DMS153 treated with DMSO at 0.1 percent for 48 hours (cell line): ENCODE results near the gene PPP1R17.
A peak's percentile ranks its signal among the peaks of the same experiment; 100 is the strongest.

Source experiments
- DNase-seq: peaks from one replicate; lab custom pipeline; 2025; ENCODE audit not compliant: unreplicated experiment; lab: John Stamatoyannopoulos, UW

Gene PPP1R17

DNA sequence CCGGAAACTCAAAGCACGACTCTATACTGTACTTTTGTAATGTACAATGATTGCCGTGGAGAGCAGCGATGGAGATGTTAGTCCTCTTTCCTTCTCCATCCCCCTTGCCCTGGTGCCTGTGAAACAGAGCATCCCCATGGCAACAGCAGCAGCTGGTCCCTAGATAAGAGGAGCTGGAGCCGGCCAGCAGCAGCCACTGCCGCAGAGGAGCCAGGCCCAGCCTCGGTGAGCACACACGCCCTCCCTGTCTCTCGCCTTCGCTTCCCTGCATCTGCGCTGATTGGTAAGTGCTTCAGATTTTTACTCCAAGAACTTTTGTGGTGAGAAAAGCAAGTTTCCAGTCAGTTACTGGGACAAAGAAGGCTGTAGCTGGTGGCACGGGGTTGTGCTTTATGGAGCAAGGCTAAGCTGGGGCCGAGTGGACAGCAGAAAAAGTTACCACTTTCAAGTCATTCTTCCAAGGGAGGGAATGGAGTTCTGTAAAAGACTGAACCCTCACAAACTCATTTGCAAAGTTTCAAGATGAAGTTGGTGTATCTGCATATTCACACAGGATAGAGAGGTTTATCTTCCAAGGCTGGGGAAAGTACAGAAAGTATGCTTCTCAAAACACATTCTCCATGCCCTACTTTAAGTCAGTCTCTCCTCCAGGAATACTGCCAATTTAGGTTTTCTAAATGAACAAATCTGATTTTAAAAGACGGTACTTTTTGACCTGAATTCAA lies at the start of gene PPP1R17:
Gene PPP1R17, plus strand, starts transcription at position 192 of the 725 bp plus-strand sequence. CDS start 5,227 bp downstream, outside the sequence.
- no peak for DNase-seq

- no peak for DNase-seq
Measured at GRCh38 chr7:31640381-31640780, 46.6 kb upstream of the PPP1R17 start.

- DNase-seq: no peak
Measured at GRCh38 chr7:31642681-31643115, 44.3 kb upstream of the PPP1R17 start.

DNA sequence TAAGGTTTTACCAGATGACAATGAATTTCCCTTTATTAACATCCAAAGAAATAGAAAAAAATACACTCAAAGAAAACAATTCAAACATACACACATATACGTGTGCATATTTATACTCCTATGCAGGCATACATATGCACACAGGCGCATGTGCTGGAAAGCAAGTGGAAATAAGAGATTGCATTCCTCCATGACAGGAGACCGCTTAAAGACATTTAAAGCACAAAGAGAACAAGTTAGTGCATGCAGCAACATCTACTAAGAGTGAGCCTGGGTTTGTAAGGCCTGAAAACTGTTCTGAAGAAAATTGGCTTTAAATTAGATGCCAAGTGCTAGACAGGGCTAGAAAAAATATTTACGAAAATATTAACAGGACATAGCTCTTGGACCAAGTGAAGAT lies 40.1 kb upstream of the PPP1R17 start:
- no peak for DNase-seq

DNA sequence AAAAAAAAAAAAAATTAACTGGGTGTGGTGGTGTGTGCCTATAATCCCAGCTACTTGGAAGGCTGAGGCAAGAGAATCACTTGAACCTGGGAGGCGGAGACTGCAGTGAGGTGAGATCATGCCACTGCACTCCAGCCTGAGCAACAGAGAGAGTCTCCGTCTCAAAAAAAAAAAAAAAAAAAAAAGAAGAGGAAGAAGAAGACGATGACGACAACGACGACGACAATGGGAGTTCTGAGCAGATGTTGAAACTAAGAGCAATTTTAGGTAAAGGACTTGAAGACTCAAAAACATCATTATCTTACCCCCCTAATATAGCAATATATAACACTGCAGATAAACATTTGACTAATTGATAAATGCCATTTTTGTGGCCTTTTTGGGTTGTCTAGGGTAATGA lies 39.5 kb upstream of the PPP1R17 start:
- DNase-seq: no peak

GRCh38 chr7:31648288-31648687 lies 38.7 kb upstream of the PPP1R17 start:
- DNase-seq: peak; percentile 10

DNA sequence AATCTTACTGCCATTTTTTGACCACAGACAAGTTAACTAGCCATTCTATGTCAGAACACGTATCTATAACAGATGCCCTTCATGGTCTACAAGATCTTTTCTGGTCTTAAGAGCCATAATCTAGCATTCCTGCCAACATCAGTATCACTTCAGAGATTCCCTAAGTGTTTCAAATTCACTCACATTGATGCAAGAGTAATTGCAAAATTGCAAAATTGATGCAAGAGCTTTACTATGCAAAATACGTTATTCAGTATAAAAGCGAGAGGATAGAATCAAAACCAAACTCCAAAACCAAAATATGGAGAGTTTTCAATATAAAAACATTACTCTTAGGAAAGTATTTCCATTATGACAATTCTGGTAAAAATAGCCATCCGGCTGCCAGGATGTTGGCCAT lies 38.1 kb upstream of the PPP1R17 start:
- DNase-seq: no peak

DNA sequence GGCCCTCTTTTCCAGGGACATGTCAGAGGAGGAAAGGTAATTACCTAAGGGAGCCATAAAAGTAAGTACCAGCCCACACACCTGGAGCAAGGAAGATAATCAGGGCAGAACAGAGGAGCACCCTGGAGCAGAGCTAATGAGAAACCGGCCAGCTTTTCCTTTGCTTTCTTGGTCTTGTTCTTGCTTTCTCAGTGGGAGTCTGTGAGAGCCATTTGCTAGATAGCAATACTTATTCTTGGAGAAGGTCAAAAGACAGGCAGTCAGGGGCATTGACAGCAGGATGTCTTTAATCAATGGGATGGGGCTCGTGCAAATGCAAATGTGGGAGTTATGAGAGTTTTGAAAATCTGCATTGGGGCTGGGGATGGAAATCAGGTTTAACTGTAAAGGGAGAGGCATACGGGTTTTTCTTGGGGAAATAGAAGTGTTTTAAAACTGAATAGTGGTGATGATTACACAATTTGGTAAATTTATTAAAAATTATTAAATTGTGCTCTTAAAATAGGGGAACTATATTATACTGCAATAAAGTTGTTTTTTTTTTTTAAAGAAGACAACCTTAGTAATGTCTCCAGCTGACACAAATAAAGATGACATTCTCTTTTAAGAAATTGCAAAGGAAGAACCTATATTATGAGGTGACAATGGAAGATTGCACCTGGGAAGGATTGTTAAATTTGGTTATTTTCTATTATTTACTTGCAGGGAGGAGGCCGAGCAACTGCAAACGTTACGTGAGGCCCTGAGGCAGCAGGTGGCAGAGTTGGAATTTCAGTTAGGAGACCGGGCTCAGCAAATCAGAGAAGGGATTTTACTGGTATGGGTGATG lies 35.6 kb upstream of the PPP1R17 start:
- no peak for DNase-seq

- DNase-seq: no peak
Measured at GRCh38 chr7:31652063-31652326, 35.0 kb upstream of the PPP1R17 start.

- no peak for DNase-seq
Measured at GRCh38 chr7:31663072-31663471, 23.9 kb upstream of the PPP1R17 start.

DNA sequence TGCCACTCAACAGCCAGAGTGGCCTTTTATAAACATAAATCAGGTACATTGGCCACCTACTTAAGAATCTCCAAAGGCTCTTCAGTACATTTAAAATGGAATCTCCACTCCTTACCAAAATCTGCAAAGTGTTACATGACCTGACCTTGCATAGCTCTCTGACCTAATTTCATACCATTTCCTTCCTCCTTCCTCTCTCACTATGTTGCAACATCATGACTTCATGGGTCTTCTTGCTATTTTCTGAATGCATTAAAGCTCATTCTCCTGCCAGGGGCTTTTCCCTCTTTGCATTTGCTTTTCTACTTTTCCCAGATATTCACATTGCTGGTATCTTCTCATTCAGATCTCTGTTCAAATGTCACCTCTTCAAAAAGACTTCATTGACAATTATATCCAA lies 22.1 kb upstream of the PPP1R17 start:
- DNase-seq: no peak

- no peak for DNase-seq
Measured at GRCh38 chr7:31665546-31665945, 21.5 kb upstream of the PPP1R17 start.

DNA sequence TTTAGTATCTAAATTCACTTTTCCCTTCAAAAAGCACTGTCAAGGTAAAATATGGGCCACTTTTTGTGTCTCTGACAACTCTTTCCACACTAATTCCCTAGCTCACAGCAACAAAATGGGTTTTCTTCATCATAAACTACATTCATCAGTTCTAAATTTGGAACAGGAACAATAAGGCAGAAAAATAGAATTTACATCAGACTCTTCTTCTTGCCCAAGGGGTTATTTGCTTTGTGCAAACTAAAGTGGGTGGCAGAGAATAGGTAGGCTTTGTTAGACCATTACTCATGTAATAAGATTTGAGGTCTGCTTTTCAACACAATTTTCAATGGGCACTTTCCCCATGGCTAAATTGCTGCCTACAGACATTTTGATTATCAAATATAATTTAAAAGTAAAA lies 17.6 kb upstream of the PPP1R17 start:
- DNase-seq: no peak

DNA sequence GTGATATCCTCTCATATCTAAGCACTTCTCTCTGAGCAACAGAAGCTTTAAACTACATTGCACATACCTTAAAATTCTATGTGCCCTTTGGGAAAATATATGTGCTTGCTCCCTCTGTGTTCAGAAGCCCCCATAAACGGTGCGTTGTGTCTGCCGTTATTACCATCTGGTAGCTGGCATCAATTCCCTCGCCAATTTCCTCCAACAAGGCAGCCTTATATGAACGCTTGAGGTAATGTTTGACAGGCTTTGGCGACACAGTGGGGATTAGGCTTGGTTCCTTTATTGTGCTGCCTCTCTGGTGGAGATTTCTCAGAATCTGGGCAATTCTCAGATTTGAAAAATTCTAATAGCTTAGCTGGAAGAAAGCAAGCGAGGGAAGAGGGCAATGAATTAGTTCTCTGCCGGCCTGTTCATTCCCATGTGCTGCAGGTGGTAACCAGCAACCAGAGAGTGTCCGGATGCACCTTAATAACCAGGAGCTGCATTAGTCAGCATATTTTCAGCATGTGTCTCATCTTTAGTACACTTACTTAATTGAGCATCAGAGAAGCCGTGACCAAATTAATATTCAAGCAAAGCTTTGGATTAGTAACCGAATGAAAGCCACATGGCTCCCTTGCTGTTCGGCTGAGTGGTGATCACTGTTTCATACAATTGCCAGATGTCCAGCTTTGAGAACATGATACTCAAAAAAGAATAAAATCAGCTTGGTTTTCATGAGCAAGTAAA lies 7.3 kb upstream of the PPP1R17 start:
- DNase-seq: no peak

- DNase-seq: no peak
Measured at GRCh38 chr7:31683445-31684225, 3.4 kb upstream of the PPP1R17 start.

DNA sequence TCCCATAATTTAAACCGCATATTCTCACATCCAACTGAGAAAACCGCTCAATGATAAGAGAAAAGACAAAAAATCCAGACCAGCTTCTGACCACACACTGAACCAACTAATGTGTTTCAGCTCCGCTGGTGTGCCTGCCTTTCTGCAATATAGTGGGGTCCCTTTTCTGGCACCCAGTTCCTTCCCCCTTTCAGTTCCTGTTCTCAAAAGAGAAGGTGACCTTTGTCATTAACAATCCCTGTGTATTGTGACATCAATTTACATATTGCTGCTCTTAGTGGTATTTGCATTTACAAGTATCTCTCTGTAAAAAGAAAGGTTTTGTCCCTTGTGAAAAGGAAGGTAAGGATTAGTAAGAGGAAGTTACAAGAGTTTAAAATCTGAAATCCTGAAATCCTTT lies 1.4 kb downstream of the PPP1R17 start:
- no peak for DNase-seq

- no peak for DNase-seq
Measured at GRCh38 chr7:31688996-31689395, 2.0 kb downstream of the PPP1R17 start.

- DNase-seq: no peak
Measured at GRCh38 chr7:31690935-31691334, 3.9 kb downstream of the PPP1R17 start.

GRCh38 chr7:31692451-31692850 lies 5.4 kb downstream of the PPP1R17 start:
- no peak for DNase-seq

- DNase-seq: no peak
Measured at GRCh38 chr7:31692871-31693270, 5.9 kb downstream of the PPP1R17 start.
